Measurements from ENCODE around the gene ADGRG1. TPM values are rescaled to one million over a fixed set of nuclear protein-coding genes. Genes with fewer than 3 reads are reported as not detected.

ADGRG1 gene
- total and polyA plus RNA-seq, 2 donors (not counting 1 experiment from before 2014, with no cell fraction given): 1.6 to 1.8 TPM

- no peak overlapping the region for H2AFZ ChIP-seq (ENCODE audit: low read length)
- H3K27ac ChIP-seq (ENCODE audit: insufficient read depth, low read length): no peak overlapping the region
- no peaks in the 10 kb centered on the region for H3K36me3 ChIP-seq (ENCODE audit: control insufficient read depth, insufficient read depth, low read length)
- TF ChIP-seq EZH2 (IDR thresholded peaks at IDR 0.05; ENCODE audit: low read length, missing control alignments) (no peak), CTCF (conservative IDR thresholded peaks at IDR 0.05 in 1 of 2, IDR thresholded peaks at IDR 0.05 in 1 of 2; ENCODE audit: low read depth in 1 of 2, low read length in 2 of 2) (no peak)
- no peak overlapping the region for H3K9ac ChIP-seq (ENCODE audit: insufficient read depth, low read length)
- H3K4me1 ChIP-seq (ENCODE audit: control insufficient read depth, extremely low read depth, insufficient read depth, low read length): peaks cover 27% of the 10 kb centered on the region
- H3K27me3 ChIP-seq (ENCODE audit: control insufficient read depth, insufficient read depth, low read length): no peaks in the 10 kb centered on the region
- no peak for DNase-seq (ENCODE audit: low read depth in 2 of 2)
- no peak overlapping the region for H3K4me2 ChIP-seq (ENCODE audit: extremely low read depth, insufficient read depth, low read length)
- H4K20me1 ChIP-seq (ENCODE audit: control insufficient read depth, extremely low read depth, insufficient read depth, low read length): no peaks in the 10 kb centered on the region
- no peaks in the 10 kb centered on the region for H3K9me3 ChIP-seq (ENCODE audit: control insufficient read depth, insufficient read depth, low read depth, low read length)
- H3K4me3 ChIP-seq (replicated peaks in 1 of 4; ENCODE audit: control extremely low read depth in 1 of 4, insufficient read depth in 1 of 4, low read depth in 3 of 4, low read length in 4 of 4): no peak overlapping the region
- H3K79me2 ChIP-seq (ENCODE audit: control insufficient read depth, insufficient read depth, low read length): peaks cover 3% of the 10 kb centered on the region
These were observed 2.0 kb downstream of the ADGRG1 start for GRCh38 chr16:57630407-57630797.

GRCh38 chr16:57630931-57631845 is 2.8 kb downstream of the ADGRG1 start:
- H3K27ac ChIP-seq (ENCODE audit: insufficient read depth, low read length): no peak overlapping the region
- DNase-seq (ENCODE audit: low read depth in 2 of 2): no peak

More at GRCh38 chr16:57630931-57631845, 2.8 kb downstream of the ADGRG1 start:
- Histone ChIP-seq H3K4me2 (ENCODE audit: extremely low read depth, insufficient read depth, low read length) (no peak overlapping the region), H3K4me1 (ENCODE audit: control insufficient read depth, extremely low read depth, insufficient read depth, low read length) (peaks cover 27% of the 10 kb centered on the region), H4K20me1 (ENCODE audit: control insufficient read depth, extremely low read depth, insufficient read depth, low read length) (no peaks in the 10 kb centered on the region), H3K79me2 (ENCODE audit: control insufficient read depth, insufficient read depth, low read length) (peaks cover 3% of the 10 kb centered on the region), H3K9ac (ENCODE audit: insufficient read depth, low read length) (no peak overlapping the region), H3K4me3 (replicated peaks in 1 of 4; ENCODE audit: control extremely low read depth in 1 of 4, insufficient read depth in 1 of 4, low read depth in 3 of 4, low read length in 4 of 4) (no peak overlapping the region), H3K27me3 (ENCODE audit: control insufficient read depth, insufficient read depth, low read length) (no peaks in the 10 kb centered on the region), H2AFZ (ENCODE audit: low read length) (no peak overlapping the region), H3K36me3 (ENCODE audit: control insufficient read depth, insufficient read depth, low read length) (no peaks in the 10 kb centered on the region), H3K9me3 (ENCODE audit: control insufficient read depth, insufficient read depth, low read depth, low read length) (no peaks in the 10 kb centered on the region)
- no peak for TF ChIP-seq CTCF (conservative IDR thresholded peaks at IDR 0.05 in 1 of 2, IDR thresholded peaks at IDR 0.05 in 1 of 2; ENCODE audit: low read depth in 1 of 2, low read length in 2 of 2)
- no peak for TF ChIP-seq EZH2 (IDR thresholded peaks at IDR 0.05; ENCODE audit: low read length, missing control alignments)
